ENCODE results near the gene SLC6A13. TPM values are rescaled to one million over a fixed set of nuclear protein-coding genes. Genes with fewer than 3 reads are reported as not detected.

Gene SLC6A13
- total RNA-seq, 1 donor from 2014 or later, result not detected

DNA sequence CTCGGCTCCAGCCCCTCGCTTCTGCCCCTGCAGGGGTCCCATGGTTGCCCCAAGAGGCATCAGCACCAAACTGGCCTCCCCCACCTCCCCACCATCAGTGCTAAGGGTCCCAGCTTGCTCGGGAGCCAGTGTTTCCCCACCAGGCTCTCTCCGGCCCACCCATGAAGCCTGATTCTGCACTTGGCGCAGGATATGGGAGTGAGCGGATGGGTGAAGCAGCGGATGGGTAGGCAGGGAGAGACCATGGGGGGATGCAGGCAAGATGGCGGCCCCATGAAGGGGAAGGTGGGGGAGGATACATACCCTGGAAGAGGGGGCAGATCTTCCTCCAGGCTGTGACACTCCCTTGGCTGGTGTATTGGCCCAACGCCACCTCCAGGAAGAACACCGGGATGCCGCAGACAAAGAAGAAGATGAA, 58.4 kb downstream of the SLC6A13 start:
- no peaks in the 10 kb centered on the region for H3K27me3 ChIP-seq
- no peak for DNase-seq (ENCODE audit: low spot score in 2 of 2)
- H3K36me3 ChIP-seq, result no peaks in the 10 kb centered on the region
- intact Hi-C loops (cut with DNase I), result no loop called here
- TF ChIP-seq, protein P1, sequence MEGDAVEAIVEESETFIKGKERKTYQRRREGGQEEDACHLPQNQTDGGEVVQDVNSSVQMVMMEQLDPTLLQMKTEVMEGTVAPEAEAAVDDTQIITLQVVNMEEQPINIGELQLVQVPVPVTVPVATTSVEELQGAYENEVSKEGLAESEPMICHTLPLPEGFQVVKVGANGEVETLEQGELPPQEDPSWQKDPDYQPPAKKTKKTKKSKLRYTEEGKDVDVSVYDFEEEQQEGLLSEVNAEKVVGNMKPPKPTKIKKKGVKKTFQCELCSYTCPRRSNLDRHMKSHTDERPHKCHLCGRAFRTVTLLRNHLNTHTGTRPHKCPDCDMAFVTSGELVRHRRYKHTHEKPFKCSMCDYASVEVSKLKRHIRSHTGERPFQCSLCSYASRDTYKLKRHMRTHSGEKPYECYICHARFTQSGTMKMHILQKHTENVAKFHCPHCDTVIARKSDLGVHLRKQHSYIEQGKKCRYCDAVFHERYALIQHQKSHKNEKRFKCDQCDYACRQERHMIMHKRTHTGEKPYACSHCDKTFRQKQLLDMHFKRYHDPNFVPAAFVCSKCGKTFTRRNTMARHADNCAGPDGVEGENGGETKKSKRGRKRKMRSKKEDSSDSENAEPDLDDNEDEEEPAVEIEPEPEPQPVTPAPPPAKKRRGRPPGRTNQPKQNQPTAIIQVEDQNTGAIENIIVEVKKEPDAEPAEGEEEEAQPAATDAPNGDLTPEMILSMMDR (IDR thresholded peaks at IDR 0.05), result no peak
- H3K4me1 ChIP-seq, result peaks cover 0 to 3% of the 10 kb centered on the region in 2 donors
- no peak overlapping the region for H3K27ac ChIP-seq
- H3K9me3 ChIP-seq, result no peaks in the 10 kb centered on the region
- H3K4me3 ChIP-seq, result peak overlapping the region in 1 of 2 donors; percentile 66

DNA sequence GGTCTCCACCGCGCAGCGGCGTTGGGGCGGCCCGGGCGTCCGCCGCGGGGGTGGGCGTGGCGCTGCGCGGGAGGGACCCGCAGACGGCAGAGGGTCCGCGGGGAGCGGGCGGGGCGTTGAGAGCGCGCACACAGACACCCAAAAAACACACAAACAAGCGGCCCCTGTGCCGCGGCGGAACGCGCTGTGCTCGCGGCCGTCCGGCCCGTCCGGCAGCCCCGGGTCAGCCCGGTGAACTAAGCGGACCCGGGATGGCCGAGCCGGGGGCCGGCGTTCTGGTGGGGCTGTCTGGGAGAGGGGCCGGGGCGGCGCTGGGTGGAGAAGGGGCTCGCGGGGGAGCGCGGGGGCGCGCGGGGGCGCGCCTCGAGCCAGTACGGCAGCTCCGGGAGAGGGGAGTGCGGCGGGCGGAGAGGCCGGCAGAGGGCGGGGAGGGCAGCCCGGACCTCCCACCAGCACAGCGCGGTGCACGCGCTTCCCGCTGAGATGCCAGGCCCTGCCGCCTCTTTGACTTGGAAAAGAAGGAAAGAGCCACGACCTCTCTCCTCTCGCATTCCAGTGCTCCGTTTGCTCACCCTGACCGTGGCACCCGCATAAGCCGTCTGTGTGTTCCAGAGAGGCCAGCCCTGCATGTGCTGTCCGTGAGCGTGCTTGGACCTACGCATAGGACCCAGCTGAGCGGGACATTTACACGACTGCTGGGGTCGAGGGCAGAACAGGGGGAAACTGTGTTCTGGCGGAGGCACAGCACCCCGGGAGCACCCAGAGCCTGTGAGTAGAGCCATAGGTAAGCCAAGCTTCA, 59.0 kb downstream of the SLC6A13 start:
- no peak for DNase-seq (ENCODE audit: low spot score in 2 of 2)
- TF ChIP-seq, protein P1 (IDR thresholded peaks at IDR 0.05), result no peak
- H3K27me3 ChIP-seq, result no peaks in the 10 kb centered on the region
- H3K27ac ChIP-seq, result no peak overlapping the region
- intact Hi-C loops (cut with DNase I), result no loop called here
- H3K9me3 ChIP-seq, result no peaks in the 10 kb centered on the region
- H3K4me1 ChIP-seq, result peaks cover 0 to 3% of the 10 kb centered on the region in 2 donors
- no peaks in the 10 kb centered on the region for H3K36me3 ChIP-seq
- H3K4me3 ChIP-seq, result peak overlapping the region; percentile 43 to 66

DNA sequence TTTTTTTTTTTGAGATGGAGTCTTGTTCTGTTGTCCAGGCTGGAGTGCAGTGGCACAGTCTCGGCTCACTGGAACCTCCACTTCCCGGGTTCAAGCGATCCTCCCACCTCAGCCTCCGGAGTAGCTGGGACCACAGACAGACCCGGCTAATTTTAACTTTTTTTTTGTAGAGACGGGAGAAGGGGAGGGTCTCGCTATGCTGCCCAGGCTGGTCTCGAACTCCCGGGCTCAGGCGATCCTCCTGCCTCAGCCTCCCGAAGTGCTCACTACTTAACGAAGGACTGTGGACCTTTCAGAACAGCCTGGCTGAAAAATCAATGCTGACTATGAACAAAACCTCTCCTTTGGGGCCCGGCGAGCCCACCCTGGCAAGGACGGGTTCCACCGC, 59.6 kb downstream of the SLC6A13 start:
- TF ChIP-seq, protein P1 (IDR thresholded peaks at IDR 0.05), result no peak
- H3K4me3 ChIP-seq, result peak overlapping the region; percentile 43 to 66
- no peaks in the 10 kb centered on the region for H3K9me3 ChIP-seq
- DNase-seq (ENCODE audit: low spot score in 2 of 2), result no peak
- H3K27me3 ChIP-seq, result no peaks in the 10 kb centered on the region
- peaks cover 0 to 3% of the 10 kb centered on the region in 2 donors for H3K4me1 ChIP-seq
- H3K27ac ChIP-seq, result no peak overlapping the region
- no peaks in the 10 kb centered on the region for H3K36me3 ChIP-seq
- intact Hi-C loops (cut with DNase I), result no loop called here

DNA sequence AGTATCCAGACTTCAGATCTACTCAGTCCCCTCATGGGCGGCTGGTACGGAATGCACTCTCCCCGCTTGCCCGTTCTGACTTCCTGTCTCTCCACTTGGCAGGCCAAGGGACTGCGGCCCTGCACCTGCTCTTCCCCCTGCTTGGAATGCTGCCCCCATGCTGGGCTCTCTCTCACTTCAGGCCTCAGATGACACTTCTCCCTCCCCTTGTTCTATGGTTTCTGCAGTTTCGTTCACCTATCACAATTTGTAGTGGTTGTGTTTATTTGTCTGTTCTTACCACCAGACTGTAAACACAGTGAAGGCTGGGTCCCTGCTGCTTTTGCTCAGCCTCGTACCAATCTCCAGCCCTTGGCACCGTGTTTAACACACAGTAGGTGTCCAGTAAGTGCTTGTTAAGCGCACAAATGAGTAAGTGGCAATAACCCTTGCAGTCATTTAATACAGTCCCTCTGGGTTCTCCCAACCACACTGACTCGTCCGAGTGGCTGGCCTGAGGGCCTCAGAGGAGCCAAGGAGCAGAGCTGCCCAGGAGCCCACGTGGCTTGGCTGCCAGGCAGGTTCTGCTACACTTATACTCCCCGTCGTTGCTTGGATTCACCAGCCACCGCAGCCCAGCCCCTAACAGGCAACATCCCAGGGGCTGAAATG, 60.4 kb downstream of the SLC6A13 start:
- Histone ChIP-seq H3K36me3 (no peaks in the 10 kb centered on the region), H3K27ac (no peak overlapping the region), H3K9me3 (no peaks in the 10 kb centered on the region), H3K4me3 (no peak overlapping the region), H3K4me1 (peaks cover 0 to 3% of the 10 kb centered on the region in 2 donors), H3K27me3 (no peaks in the 10 kb centered on the region)
- no peak for DNase-seq (ENCODE audit: low spot score in 2 of 2)
- intact Hi-C loops (cut with DNase I), result no loop called here
- TF ChIP-seq, protein P1 (IDR thresholded peaks at IDR 0.05), result no peak

DNA sequence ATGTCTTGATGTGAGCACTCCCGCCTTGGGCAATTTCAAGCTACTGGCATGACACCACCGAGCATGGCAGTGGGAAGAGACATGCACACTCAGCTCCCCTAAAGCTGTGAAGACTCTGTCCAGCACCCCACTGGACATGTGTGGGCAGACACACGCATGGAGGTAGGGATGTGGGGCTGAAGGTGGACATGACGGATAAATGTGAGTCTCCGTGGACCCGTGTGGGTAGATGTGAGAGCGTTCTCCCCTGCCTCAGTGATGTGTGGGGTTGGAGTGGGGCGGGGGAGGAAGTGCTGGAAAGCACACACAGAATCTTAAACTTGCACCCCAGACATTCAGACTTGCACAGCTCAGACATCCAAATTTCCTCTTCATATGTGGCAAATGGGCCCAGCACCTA, 61.3 kb downstream of the SLC6A13 start:
- intact Hi-C loops (cut with DNase I), result no loop called here
- no peaks in the 10 kb centered on the region for H3K27me3 ChIP-seq
- no peaks in the 10 kb centered on the region for H3K9me3 ChIP-seq
- H3K36me3 ChIP-seq, result no peaks in the 10 kb centered on the region
- no peak overlapping the region for H3K4me3 ChIP-seq
- TF ChIP-seq, protein P1 (IDR thresholded peaks at IDR 0.05), result no peak
- H3K27ac ChIP-seq, result no peak overlapping the region
- DNase-seq (ENCODE audit: low spot score in 2 of 2), result no peak
- H3K4me1 ChIP-seq, result peaks cover 0 to 3% of the 10 kb centered on the region in 2 donors
